Measurements from ENCODE around the gene COL23A1.

The COL23A1 gene

DNA sequence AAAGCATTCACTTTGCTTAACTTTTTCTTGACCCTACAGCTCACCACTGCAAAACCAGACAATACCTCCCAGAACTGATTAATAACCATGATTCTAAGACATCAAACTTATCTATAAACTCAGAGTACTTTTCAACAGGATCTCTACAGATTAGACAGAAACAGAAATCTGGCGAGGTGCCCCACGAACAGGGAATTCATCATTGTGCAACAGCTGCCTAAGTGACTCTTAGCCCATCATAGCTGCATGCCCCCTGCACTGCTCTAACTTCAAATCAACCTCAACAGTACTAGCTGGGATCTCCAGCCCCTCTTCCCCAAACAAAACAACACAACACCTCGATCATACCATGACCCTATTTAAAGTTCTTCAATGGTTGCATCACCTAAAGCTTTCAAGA lies 16.1 kb upstream of the COL23A1 start:
- TF ChIP-seq, protein P1, sequence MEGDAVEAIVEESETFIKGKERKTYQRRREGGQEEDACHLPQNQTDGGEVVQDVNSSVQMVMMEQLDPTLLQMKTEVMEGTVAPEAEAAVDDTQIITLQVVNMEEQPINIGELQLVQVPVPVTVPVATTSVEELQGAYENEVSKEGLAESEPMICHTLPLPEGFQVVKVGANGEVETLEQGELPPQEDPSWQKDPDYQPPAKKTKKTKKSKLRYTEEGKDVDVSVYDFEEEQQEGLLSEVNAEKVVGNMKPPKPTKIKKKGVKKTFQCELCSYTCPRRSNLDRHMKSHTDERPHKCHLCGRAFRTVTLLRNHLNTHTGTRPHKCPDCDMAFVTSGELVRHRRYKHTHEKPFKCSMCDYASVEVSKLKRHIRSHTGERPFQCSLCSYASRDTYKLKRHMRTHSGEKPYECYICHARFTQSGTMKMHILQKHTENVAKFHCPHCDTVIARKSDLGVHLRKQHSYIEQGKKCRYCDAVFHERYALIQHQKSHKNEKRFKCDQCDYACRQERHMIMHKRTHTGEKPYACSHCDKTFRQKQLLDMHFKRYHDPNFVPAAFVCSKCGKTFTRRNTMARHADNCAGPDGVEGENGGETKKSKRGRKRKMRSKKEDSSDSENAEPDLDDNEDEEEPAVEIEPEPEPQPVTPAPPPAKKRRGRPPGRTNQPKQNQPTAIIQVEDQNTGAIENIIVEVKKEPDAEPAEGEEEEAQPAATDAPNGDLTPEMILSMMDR (IDR thresholded peaks at IDR 0.05; ENCODE audit: low read length, missing control alignments): no peak
- H3K4me3 ChIP-seq (replicated peaks; ENCODE audit: low read depth, low read length): no peak overlapping the region
- DNase-seq (ENCODE audit: low read depth): peak; percentile 43

DNA sequence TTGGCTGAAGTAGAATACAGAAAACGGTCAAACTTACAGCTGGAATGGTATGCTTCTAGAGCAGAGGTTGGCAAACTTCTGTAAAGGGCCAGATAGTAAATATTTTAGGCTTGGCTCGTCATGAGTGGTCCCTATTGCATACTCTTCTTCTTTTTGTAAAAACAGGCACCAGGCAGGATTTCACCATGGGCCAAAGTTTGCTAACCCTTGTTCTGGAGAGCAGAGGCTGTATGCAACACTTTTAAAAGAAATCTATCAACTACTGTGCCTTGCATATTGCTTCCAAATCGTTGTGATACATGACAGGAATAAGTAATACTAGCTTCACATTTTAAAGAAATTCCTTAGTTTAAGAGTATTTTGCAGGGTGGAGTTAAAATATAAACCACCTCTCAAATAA lies 15.6 kb upstream of the COL23A1 start:
- TF ChIP-seq, protein P1 (IDR thresholded peaks at IDR 0.05; ENCODE audit: low read length, missing control alignments): no peak
- DNase-seq (ENCODE audit: low read depth): no peak
- no peak overlapping the region for H3K4me3 ChIP-seq (replicated peaks; ENCODE audit: low read depth, low read length)

DNA sequence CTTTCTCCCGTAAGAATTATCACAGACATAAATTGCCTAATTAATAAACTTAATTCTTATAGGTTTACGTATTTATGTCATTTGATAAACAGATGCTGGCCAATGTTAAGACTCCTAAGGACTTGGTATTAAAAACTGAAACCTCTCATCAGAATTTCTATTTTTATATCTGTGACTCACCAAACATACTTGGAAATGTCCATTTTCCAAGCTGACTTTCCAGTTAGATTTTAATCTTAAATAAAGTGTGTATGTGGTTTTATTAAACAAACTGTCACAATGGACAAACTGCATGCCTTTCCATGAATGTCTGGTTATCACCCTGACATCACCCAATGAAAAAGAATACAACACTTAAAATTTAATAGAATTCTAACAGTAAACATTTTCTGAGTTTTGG lies 12.6 kb upstream of the COL23A1 start:
- no peak overlapping the region for H3K4me3 ChIP-seq (replicated peaks; ENCODE audit: low read depth, low read length)
- TF ChIP-seq, protein P1 (IDR thresholded peaks at IDR 0.05; ENCODE audit: low read length, missing control alignments): no peak
- no peak for DNase-seq (ENCODE audit: low read depth)

DNA sequence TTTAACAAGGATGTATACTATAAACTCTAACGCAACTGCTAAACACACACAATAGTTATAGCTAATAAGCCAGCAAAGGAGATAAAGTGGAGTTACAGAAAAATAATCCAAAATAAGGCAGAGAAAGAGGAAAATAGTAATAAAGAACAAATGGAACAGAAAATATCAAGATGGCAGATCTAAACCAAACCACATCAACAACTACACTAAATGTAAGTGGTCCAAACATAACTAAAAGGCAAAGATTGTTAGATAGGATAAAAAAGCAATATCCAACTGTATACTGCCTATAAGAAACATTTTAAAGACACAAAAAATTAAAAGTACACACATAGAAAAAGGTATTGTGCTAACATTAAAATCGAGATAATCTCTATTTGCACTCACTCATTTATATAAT lies 5.6 kb upstream of the COL23A1 start:
- H3K4me3 ChIP-seq (replicated peaks; ENCODE audit: low read depth, low read length): no peak overlapping the region
- DNase-seq (ENCODE audit: low read depth): no peak
- TF ChIP-seq, protein P1 (IDR thresholded peaks at IDR 0.05; ENCODE audit: low read length, missing control alignments): no peak

DNA sequence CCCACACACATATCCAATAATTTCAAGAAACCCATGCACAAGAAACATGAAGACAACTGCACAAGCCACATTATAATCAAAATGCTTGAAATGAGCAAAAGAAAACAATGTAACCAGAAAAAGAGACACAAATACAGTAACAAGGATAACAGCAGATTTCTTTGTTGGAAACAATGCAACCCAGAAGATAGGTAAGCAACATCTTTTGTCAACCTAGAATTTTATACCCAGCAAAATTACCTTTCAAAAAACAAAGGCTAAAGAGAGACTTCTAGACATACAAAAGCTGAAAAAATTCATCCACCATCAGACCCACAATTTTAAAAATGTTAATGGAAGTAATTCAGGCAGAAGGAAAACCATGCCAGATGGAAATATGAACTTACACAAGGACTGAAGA lies 5.0 kb upstream of the COL23A1 start:
- no peak for DNase-seq (ENCODE audit: low read depth)
- no peak overlapping the region for H3K4me3 ChIP-seq (replicated peaks; ENCODE audit: low read depth, low read length)
- TF ChIP-seq, protein P1 (IDR thresholded peaks at IDR 0.05; ENCODE audit: low read length, missing control alignments): no peak

DNA sequence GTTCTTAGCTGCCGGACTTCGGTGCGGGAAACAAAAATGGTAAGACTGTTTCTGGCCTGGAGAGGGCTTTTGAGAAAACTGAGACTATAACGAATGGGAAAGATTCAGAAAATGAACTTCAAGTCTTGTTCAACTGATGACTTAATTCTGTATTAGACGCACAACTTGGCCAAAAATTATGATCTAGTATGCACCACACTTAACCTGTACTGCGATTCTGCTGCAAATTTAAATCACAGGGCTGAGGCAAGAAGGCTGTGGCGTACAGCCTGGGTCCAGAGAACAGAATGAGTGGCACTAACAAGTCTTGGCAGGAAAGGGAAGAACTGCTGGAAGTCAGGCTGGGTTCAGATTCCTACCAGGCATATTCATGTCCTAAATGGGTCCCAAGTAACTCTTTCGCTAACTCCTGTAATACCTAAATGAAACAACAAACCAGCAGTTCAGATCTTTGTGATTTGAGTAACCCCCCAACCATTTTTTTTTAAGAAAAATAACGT lies 781 bp upstream of the COL23A1 start:
- TF ChIP-seq, protein P1 (IDR thresholded peaks at IDR 0.05; ENCODE audit: low read length, missing control alignments): no peak
- no peak for DNase-seq (ENCODE audit: low read depth)
- no peak overlapping the region for H3K4me3 ChIP-seq (replicated peaks; ENCODE audit: low read depth, low read length)

Measured in fibroblast of pulmonary artery (primary cell).